ENCODE results near the gene DPP6.

GRCh38 chr7:154837087-154837486, 784.9 kb downstream of the DPP6 start:
- no peak for TF ChIP-seq CTCF (conservative IDR thresholded peaks at IDR 0.05; ENCODE audit: low read depth in 2 of 2)
- TF ChIP-seq REST (IDR thresholded peaks at IDR 0.05; ENCODE audit: unreplicated experiment) = no peak
- TF ChIP-seq POLR2AphosphoS5 (IDR thresholded peaks at IDR 0.05; ENCODE audit: low read depth) = no peak
- TF ChIP-seq EZH2 (IDR thresholded peaks at IDR 0.05; ENCODE audit: low read depth, unreplicated experiment) = no peak
- TF ChIP-seq EZH2phosphoT487 (IDR thresholded peaks at IDR 0.05; ENCODE audit: unreplicated experiment) = no peak
- no peak for TF ChIP-seq CREB1 (CRISPR knock-in tag; IDR thresholded peaks at IDR 0.05; ENCODE audit: low read depth)
